KG1 (cell line): ENCODE data around the gene E2F8.

Experiments
- DNase-seq: peaks from one replicate; lab custom pipeline; 2025; lab: John Stamatoyannopoulos, UW

E2F8 gene

DNA sequence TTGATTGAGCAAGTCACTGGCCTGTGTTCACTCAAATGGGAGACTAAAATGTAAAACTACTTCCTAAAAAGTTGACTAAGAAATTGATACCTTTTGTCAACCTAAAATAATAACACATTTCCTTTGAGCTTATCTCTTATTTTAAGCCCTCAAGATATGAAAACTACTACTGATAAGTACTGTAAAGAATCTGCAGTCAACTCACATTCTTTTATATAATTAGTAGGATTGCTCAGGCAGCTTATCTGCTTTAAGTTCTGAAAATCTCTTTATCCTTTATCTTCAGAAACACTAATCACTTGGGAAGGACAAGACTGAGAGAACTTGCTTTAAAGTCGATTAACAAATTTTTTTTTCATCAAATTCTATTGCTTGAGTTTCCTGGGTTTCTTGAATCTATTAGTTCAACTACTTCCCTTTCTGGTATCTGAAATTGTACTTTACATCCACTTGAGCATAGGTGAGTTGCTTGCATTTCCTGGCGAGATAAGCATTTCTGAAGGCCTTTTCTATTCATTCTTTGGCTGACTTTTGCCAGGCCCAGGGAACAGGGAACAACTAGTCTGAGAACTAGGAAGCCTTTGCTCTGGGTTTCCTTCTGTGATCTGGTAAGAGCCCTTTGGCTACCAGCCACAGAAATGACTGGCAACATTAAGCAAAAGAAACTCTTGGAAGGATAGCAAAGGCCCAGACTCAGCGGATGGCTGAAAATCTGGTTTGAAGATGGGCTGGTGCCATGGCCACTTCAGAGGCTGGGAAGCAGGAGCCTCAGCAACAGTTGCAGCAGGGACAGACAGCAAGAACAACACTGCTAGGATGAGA is 19.6 kb downstream of the E2F8 start:
- no peak for DNase-seq

DNA sequence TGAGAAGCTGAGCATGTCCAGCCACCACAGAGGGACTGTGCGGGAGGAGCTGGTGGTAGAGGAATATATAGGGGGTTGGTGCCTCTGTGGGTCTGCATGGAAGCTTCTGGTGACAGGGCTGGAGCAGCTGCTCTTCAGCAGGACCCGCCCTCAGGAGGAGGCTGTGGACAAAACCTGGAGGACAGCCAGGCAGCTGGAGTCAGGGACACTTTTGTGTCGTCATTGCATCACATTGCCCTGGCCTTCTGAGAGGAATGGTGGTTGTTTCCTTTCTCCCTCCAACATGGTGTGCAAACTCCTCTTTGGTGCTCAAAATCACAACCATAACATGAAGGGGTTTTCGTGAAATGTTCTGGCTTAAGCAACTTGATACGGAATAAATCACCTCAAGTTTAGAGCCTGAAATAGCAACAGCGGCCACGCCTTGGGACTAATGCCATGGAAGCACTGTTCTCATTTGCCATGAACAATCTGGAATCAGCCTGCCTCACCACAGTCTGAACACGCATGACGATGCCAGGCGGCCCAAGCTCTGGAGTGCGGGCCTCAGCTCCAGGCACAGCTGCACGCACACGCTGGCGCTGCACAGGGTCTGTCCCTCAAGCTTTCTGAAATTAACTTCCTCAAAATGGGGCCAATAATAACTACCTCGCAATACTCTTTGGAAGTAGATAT is 21.8 kb downstream of the E2F8 start:
- DNase-seq, result no peak

- no peak for DNase-seq
Measured at GRCh38 chr11:19218216-19218615, 22.5 kb downstream of the E2F8 start.

GRCh38 chr11:19216709-19217374 is 23.9 kb downstream of the E2F8 start:
- no peak for DNase-seq

GRCh38 chr11:19216021-19216420 is 24.7 kb downstream of the E2F8 start:
- no peak for DNase-seq

GRCh38 chr11:19209617-19210370 is 31.0 kb downstream of the E2F8 start:
- no peak for DNase-seq

DNA sequence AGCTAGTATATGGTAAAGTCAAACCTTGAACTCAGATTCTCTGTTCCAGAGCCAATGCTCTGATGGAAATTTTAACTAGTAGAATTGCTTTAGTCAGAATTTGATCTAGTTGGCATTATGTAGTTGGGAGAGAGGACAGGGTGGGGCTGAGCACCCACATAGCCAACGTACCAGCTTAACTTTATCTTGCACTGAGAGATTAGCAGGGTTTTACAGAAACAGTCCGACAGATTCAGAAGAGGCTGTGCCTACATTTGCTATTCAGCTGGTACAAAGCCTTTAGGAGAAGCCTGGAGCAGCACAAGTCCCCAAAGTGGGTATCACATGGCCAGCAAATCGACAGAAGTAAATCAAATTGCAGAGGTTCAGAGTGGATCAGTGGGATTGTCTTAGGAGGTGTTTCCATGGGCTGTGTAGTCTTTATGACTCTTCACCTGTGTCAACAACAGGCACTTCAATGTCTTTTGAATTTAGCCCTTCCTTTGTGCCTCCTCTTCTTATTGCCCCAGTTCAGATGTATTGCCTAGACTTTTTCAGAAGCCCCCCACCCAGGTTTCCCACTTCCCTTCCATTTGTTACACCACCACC is 31.7 kb downstream of the E2F8 start:
- DNase-seq, result no peak

- no peak for DNase-seq
Measured at GRCh38 chr11:19208181-19208580, 32.6 kb downstream of the E2F8 start.

- DNase-seq, result no peak
Measured at GRCh38 chr11:19204836-19205235, 35.9 kb downstream of the E2F8 start.

GRCh38 chr11:19201737-19202605 is 38.8 kb downstream of the E2F8 start, which contains the start of gene CSRP3:
Gene CSRP3, minus strand, starts transcription at chr11:19201983. Its CDS starts 9,535 bp downstream, at chr11:19192448.
- DNase-seq, result no peak

- DNase-seq, result no peak
Measured at GRCh38 chr11:19200410-19201201, 40.1 kb downstream of the E2F8 start.

- DNase-seq, result no peak
Measured at GRCh38 chr11:19199771-19200170, 41.0 kb downstream of the E2F8 start.

- no peak for DNase-seq
Measured at GRCh38 chr11:19199048-19199447, 41.7 kb downstream of the E2F8 start.

DNA sequence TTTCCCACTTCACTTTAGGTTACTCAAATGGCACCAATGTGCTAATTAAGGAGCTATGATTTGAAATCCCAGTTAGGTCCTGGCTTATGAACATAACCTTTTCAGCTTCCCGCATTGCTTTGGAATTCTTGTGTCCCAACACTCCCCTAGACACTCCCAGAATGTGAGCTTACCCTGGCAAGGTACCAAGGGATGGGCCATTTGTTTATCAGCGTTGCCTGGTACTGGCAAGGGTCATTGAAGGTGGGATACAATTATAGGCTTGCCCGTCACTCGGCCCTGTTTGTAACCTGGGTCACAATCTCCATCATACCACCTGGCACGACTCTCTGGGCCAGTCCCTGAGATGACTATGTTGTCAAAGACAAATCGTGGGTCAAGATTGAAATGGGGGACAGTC is 44.3 kb downstream of the E2F8 start:
- no peak for DNase-seq

- no peak for DNase-seq
Measured at GRCh38 chr11:19194620-19195308, 46.0 kb downstream of the E2F8 start.

DNA sequence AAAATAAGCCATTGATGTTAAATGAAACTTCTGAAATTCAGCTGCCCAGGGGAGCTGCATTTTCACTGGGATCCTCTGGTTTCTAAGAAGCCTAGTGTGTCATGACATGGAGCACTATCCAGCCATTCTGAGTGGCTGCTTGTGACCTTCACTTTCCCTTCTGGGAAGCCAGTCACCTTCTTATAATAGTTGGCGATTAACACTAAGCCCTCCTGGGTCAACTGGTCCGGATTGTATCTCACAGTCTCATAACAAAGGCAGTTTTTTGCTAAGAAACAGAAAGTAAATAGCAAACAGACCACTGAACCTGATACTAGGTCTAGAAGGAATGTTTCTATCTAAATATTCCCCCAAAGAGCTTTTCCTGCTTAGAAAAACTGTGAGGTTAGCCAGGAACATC is 46.8 kb downstream of the E2F8 start:
- DNase-seq, result no peak

- no peak for DNase-seq
Measured at GRCh38 chr11:19191530-19192169, 49.1 kb downstream of the E2F8 start.

DNA sequence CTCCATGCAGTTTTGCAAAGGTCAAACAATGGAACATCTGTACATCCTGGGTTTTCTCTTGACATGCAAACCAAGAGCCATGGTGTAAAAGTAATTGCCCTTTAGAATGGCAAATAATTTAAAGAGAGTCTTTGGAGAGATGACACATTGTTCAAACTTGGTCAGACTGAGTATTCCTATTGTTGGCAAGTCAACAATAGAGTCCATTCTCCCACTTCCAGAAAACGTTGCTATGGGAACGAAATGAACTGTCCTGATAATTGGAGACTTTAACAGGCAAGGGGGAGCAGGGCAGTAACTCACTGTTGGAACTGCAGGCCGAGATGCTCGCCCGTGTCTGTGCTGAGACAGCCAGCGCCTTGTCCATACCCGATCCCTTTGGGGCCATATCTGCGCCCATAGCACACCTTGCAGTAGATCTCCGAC is 52.9 kb downstream of the E2F8 start:
- DNase-seq, result no peak
